WERI-Rb-1 (cell line): ENCODE results near the gene IL1RAPL2.

Source experiments
- DNase-seq: peaks from one replicate; pipeline ENCODE4 v3.0.0-alpha.2; 2020
- H3K27ac ChIP-seq: fragments of 250-450 bp; sonication (Bioruptor Pico); 2 replicates; pipeline ENCODE4 v1.5.1; 2020; ENCODE audit warnings: mild to moderate bottlenecking, moderate library complexity
- H3K27me3 ChIP-seq: fragments of 250-450 bp; sonication (Bioruptor Pico); 2 replicates; pipeline ENCODE4 v1.5.1; 2021; ENCODE audit warnings: mild to moderate bottlenecking, low read depth, moderate library complexity; ENCODE audit not compliant: insufficient read depth, severe bottlenecking
- H3K36me3 ChIP-seq: fragments of 250-450 bp; sonication (Bioruptor Pico); 2 replicates; pipeline ENCODE4 v1.5.1; 2020; ENCODE audit warnings: mild to moderate bottlenecking, moderate library complexity
- H3K4me3 ChIP-seq: 2 replicates; pipeline ENCODE4 v1.5.1; 2011; ENCODE audit warnings: low read depth, mild to moderate bottlenecking, control low read depth, low read length
- H3K9me3 ChIP-seq: fragments of 250-450 bp; sonication (Bioruptor Pico); 2 replicates; pipeline ENCODE4 v1.5.1; 2021; ENCODE audit warnings: mild to moderate bottlenecking, moderate library complexity; ENCODE audit not compliant: severe bottlenecking
- CTCF ChIP-seq: IDR thresholded peaks from 2 replicates; pipeline ENCODE4 v1.5.1; 2011; ENCODE audit warnings: low read depth, mild to moderate bottlenecking, control low read depth, inconsistent platforms, low read length

The IL1RAPL2 gene

GRCh38 chrX:104621781-104622180, 55.8 kb downstream of the IL1RAPL2 start:
- no peaks in the 10 kb centered on the region for H3K9me3 ChIP-seq
- no peak overlapping the region for H3K4me3 ChIP-seq
- no peak for DNase-seq
- H3K27ac ChIP-seq: no peak overlapping the region
- no peak for TF ChIP-seq CTCF
- H3K36me3 ChIP-seq: no peaks in the 10 kb centered on the region
- H3K27me3 ChIP-seq: peaks cover 9% of the 10 kb centered on the region

GRCh38 chrX:104641176-104641575, 75.2 kb downstream of the IL1RAPL2 start:
- no peak overlapping the region for H3K4me3 ChIP-seq
- DNase-seq: no peak

GRCh38 chrX:104647084-104647483, 81.1 kb downstream of the IL1RAPL2 start:
- Histone ChIP-seq H3K9me3 (no peaks in the 10 kb centered on the region), H3K36me3 (no peaks in the 10 kb centered on the region), H3K27ac (no peak overlapping the region), H3K27me3 (peaks cover 2% of the 10 kb centered on the region), H3K4me3 (no peak overlapping the region)
- TF ChIP-seq CTCF: no peak
- no peak for DNase-seq

More at GRCh38 chrX:104641176-104641575, 75.2 kb downstream of the IL1RAPL2 start:
- Histone ChIP-seq H3K9me3 (no peaks in the 10 kb centered on the region), H3K27ac (no peak overlapping the region), H3K27me3 (peaks cover 2% of the 10 kb centered on the region), H3K36me3 (no peaks in the 10 kb centered on the region)
- peak; percentile 27 for TF ChIP-seq CTCF

- Histone ChIP-seq H3K27ac (no peak overlapping the region), H3K4me3 (no peak overlapping the region), H3K9me3 (no peaks in the 10 kb centered on the region), H3K36me3 (no peaks in the 10 kb centered on the region), H3K27me3 (peaks cover 6% of the 10 kb centered on the region)
- no peak for TF ChIP-seq CTCF
- DNase-seq: no peak
Observed at GRCh38 chrX:104659005-104659744, 93.2 kb downstream of the IL1RAPL2 start.

- no peak overlapping the region for H3K27ac ChIP-seq
- no peaks in the 10 kb centered on the region for H3K9me3 ChIP-seq
- DNase-seq: no peak
- H3K36me3 ChIP-seq: no peaks in the 10 kb centered on the region
- no peak for TF ChIP-seq CTCF
- peaks cover 6% of the 10 kb centered on the region for H3K27me3 ChIP-seq
- H3K4me3 ChIP-seq: no peak overlapping the region
Observed at GRCh38 chrX:104660092-104660491, 94.1 kb downstream of the IL1RAPL2 start.

GRCh38 chrX:104662694-104663093, 96.7 kb downstream of the IL1RAPL2 start:
- Histone ChIP-seq H3K27me3 (peaks cover 6% of the 10 kb centered on the region), H3K36me3 (no peaks in the 10 kb centered on the region), H3K27ac (no peak overlapping the region), H3K4me3 (no peak overlapping the region), H3K9me3 (no peaks in the 10 kb centered on the region)
- TF ChIP-seq CTCF: no peak
- no peak for DNase-seq
